Left ventricle myocardium inferior (tissue), 1 donor: ENCODE measurements around the gene SYF2. TPM values are rescaled to one million over a fixed set of nuclear protein-coding genes. Genes with fewer than 3 reads are reported as not detected.

Experiments
- DNase-seq: peaks from one replicate; pipeline ENCODE4 v3.0.0-alpha.2; 2020
- H3K27ac ChIP-seq: fragments of 200-600 bp; replicated peaks from 2 replicates; pipeline ENCODE4 v1.8.0; 2021
- H3K27me3 ChIP-seq: fragments of 200-600 bp; 2 replicates; pipeline ENCODE4 v1.8.0; 2021; ENCODE audit warnings: low read depth
- H3K36me3 ChIP-seq: fragments of 200-600 bp; 2 replicates; pipeline ENCODE4 v1.8.0; 2021
- H3K4me1 ChIP-seq: fragments of 200-600 bp; 2 replicates; pipeline ENCODE4 v1.8.0; 2021
- H3K4me3 ChIP-seq: fragments of 200-600 bp; 2 replicates; pipeline ENCODE4 v1.8.0; 2021; ENCODE audit warnings: mild to moderate bottlenecking, moderate library complexity
- H3K9me3 ChIP-seq: fragments of 200-600 bp; replicated peaks from 2 replicates; pipeline ENCODE4 v1.8.0; 2021
- CTCF ChIP-seq: fragments of 200-600 bp; IDR thresholded peaks from 2 replicates; pipeline ENCODE4 v1.8.0; 2021; ENCODE audit warnings: antibody characterized with exemption, mild to moderate bottlenecking, borderline replicate concordance
- intact Hi-C: fragments of 100-400 bp; cut with micrococcal nuclease; formaldehyde crosslinking; loops from one replicate; pipeline ENCODE4 v1.11.0; 2022
- total RNA-seq: library from RNA; stranded (reverse); fragmentation: NEBNext Ultra II Directional; extraction: Animal tissue kit (Norgen Biotek cat#: 25700); gene quantifications from one replicate; pipeline ENCODE4 v1.2.1, GENCODE V29; 2021
- donor health status: DM: no; HTN: yes; CAD: no; lungs with severe emphysema.

SYF2 gene
- total RNA-seq, 1 donor from 2014 or later: 35.1 TPM

- Histone ChIP-seq H3K27me3 (no peaks in the 10 kb centered on the region), H3K9me3 (no peaks in the 10 kb centered on the region)
- intact Hi-C loops: loop anchor here (10.0 kb wide), 1 partner anchor 97 kb away; no protein-coding TSS in a partner anchor
Observed at GRCh38 chr1:25247829-25248754, 15.8 kb upstream of the SYF2 start.

GRCh38 chr1:25247024-25247828 lies 14.9 kb upstream of the SYF2 start, which contains the start of gene RSRP1:
Gene RSRP1 (minus strand): TSS chr1:25247454. CDS start chr1:25246963, 491 bp downstream.
- H3K4me3 ChIP-seq: peak within 1 kb of the TSS; percentile 96
- H3K9me3 ChIP-seq: no peaks in the 10 kb centered on the region
- H3K27me3 ChIP-seq: no peaks in the 10 kb centered on the region
- peak; percentile 16 for TF ChIP-seq CTCF
- peaks cover 58% of the 10 kb centered on the region for H3K4me1 ChIP-seq
- H3K36me3 ChIP-seq: peaks cover 43% of the 10 kb centered on the region
- DNase-seq: peak; percentile 100
- peak within 1 kb of the TSS; percentile 100 for H3K27ac ChIP-seq
- intact Hi-C loops: loop anchor here (10.0 kb wide), 1 partner anchor 98 kb away; no protein-coding TSS in a partner anchor

More at GRCh38 chr1:25247829-25248754, 15.8 kb upstream of the SYF2 start:
- no peak for DNase-seq
- TF ChIP-seq CTCF: no peak
- Histone ChIP-seq H3K36me3 (peaks cover 35% of the 10 kb centered on the region), H3K4me1 (peaks cover 49% of the 10 kb centered on the region), H3K27ac (peak overlapping the region; percentile 100), H3K4me3 (peak overlapping the region; percentile 96)

GRCh38 chr1:25246600-25247023 lies 14.3 kb upstream of the SYF2 start:
- Histone ChIP-seq H3K9me3 (no peaks in the 10 kb centered on the region), H3K27ac (peak overlapping the region; percentile 100), H3K27me3 (no peaks in the 10 kb centered on the region), H3K4me1 (peaks cover 63% of the 10 kb centered on the region), H3K36me3 (peaks cover 50% of the 10 kb centered on the region), H3K4me3 (peak overlapping the region; percentile 96)
- peak; percentile 27 for DNase-seq
- intact Hi-C loops: loop anchor here (10.0 kb wide), 1 partner anchor 98 kb away; no protein-coding TSS in a partner anchor
- TF ChIP-seq CTCF: no peak

- intact Hi-C loops: loop anchor here (10.0 kb wide), 1 partner anchor 99 kb away; no protein-coding TSS in a partner anchor
- H3K27me3 ChIP-seq: no peaks in the 10 kb centered on the region
- H3K27ac ChIP-seq: peak overlapping the region; percentile 100
- H3K36me3 ChIP-seq: peaks cover 56% of the 10 kb centered on the region
- DNase-seq: no peak
- H3K4me1 ChIP-seq: peaks cover 69% of the 10 kb centered on the region
- H3K4me3 ChIP-seq: peak overlapping the region; percentile 96
- no peak for TF ChIP-seq CTCF
- H3K9me3 ChIP-seq: no peaks in the 10 kb centered on the region
Observed at GRCh38 chr1:25245809-25246599, 13.7 kb upstream of the SYF2 start.
